Measurements from ENCODE around the gene MYDGF.

DNA sequence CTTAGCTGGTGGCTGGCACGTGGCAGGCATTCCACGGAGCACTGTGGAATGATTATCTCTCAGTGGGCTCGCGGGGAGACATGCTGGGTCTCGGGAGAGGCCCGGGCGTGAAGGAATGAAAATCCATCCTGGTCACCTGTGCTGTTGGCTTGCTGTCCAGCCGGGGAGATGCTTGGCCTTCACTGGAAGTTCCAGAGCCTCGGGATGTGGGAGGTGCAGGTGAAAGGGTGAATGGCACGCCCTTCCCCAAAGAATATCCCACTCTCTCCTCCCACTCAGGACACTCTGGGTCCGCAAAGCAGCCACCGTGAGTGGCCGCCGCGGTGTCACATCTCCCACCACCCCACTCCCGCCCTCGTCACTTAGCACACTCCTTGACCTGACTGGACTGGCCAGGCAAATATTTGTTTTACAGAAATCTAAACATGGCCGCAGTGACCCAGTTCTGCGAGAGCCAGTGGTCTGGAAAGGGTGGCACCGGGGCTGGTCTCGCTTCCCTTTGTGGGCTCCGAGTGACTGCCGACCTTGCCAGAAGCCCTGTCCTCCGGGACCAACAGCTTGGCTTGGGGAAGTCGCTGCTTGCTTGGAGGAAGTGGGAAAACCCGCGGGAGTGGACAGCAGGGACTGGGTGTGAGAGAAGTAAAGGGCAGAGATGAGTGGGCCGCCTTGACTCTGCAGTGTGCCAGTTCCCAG, 45.5 kb upstream of the MYDGF start:
- TF ChIP-seq ZNF701 (tag by site-specific recombination; IDR thresholded peaks at IDR 0.05) (no peak), ZNF335 (tag by site-specific recombination; conservative IDR thresholded peaks at IDR 0.05) (no peak), REPIN1 (tag by site-specific recombination; IDR thresholded peaks at IDR 0.05; ENCODE audit: low read depth) (no peak)
